ENCODE results near the gene SHMT2. TPM values are rescaled to one million over a fixed set of nuclear protein-coding genes. Genes with fewer than 3 reads are reported as not detected.

Gene SHMT2
- polyA plus RNA-seq, 4 donors: 69.7 to 86.9 (median 71.7) TPM

DNA sequence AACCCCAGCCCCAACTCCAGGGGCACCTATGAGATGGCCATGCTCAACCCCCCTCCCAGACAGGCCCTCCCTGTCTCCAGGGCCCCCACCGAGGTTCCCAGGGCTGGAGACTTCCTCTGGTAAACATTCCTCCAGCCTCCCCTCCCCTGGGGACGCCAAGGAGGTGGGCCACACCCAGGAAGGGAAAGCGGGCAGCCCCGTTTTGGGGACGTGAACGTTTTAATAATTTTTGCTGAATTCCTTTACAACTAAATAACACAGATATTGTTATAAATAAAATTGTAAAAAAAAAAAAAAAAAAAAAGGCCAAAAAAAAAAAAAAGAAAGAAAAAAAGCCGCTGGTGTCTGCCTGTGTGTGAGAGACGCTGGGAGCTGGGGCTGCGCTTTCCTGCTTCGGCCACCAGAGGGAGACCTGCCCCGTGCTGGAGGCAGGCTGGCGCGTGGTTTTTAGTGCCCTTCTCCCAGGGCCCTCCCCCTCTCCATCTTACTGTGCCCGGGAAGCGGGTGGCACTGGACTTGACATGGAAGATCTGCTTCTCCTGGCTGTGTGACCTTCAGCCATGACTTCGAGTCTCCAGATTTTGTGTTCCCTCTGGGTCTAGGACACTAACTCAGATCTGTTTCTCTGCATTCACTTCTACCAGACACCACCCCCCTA, 16.3 kb upstream of the SHMT2 start:
- DNase-seq (ENCODE audit: low read depth in 4 of 4, low spot score in 3 of 4): peak in 3 of 4 donors; percentile 66 to 76 (median 72)

DNA sequence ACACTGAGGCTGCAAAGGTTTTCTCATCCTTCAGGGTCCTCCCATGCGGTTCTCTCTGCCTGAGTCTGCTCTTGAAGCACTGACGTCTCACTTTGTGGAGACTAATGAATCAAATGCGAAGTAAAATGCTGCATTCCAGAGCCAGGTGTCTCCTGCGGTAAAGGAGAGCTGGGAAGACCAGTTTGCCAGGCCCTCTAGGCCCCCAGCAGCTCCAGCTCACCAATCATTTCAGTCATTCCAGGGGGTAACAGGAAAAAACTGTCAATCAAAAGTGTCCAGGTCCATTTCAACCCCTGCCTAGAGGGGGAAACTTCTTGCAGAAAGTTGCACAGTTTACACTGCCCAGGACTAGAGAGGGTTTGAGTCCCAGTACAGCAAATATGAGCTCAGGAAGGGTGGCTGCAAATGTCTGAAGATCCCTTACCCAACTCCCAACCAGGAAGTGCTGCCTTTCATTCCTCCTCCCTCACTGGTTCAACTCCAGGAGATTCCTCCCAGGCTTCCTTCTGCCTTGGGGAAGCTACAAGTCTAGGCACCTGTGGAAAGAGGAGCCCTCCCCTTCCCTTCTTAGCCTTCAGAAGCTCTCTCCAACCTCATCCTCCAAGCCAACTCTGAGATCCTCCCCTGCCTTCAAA, 15.6 kb upstream of the SHMT2 start:
- DNase-seq (ENCODE audit: low read depth in 4 of 4, low spot score in 3 of 4): no peak

DNA sequence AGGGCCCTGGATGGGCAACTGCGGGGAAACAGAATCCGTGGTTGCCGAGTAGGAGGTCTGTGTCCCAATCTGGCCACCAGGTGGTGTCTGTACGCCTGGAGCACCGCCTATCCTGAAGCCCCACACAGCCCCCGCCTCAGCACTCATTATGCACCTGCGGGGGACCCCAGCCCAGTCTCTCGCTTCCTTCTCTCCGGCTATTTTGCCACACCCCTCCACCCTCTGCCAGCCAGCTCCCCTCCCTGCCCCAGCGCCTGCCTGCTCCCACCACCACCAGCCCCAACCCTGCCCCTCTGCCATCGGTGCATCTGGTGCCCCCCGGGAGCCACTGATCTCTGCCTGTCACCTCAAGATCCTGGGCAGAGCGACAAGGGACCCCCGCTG, 15.1 kb upstream of the SHMT2 start:
- no peak for DNase-seq (ENCODE audit: low read depth in 4 of 4, low spot score in 3 of 4)

DNA sequence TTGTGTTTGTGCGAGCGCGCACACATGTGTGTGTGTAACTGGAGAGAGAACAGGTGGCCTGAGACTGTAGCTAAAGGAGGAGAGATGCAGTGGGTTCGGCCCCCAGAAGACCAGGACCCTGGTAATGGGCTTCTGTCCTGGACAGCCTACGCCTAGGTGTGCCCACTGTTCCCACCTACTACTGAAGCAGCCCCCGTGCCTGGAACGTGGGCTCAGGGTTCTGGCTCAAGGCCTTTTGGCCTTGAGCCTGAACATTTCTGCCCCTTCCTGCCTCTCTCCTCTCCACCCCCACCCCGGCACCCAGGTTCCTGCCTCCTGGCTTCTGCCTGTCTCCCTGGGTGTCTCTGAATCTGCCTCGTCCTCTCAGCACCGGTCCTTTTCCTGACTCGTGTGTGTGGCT, 14.4 kb upstream of the SHMT2 start:
- no peak for DNase-seq (ENCODE audit: low read depth in 4 of 4, low spot score in 3 of 4)

DNA sequence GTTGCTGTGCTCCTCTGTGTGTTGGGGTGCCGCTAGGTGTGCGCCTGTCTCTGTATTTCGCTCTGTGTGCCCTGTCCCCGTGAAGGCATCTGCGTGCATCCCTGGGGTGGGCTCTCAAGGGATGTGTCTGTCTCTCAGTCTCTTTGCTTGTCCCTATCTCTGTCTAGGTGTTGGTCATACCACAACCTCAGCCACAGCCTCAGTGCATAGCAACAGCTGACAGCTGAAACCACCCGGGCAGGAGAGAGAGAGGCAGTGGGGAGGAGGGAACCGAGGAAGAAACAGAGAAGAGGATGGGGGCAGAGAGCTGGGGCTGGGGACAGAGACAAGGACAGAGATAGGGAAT, 13.9 kb upstream of the SHMT2 start:
- no peak for DNase-seq (ENCODE audit: low read depth in 4 of 4, low spot score in 3 of 4)

DNA sequence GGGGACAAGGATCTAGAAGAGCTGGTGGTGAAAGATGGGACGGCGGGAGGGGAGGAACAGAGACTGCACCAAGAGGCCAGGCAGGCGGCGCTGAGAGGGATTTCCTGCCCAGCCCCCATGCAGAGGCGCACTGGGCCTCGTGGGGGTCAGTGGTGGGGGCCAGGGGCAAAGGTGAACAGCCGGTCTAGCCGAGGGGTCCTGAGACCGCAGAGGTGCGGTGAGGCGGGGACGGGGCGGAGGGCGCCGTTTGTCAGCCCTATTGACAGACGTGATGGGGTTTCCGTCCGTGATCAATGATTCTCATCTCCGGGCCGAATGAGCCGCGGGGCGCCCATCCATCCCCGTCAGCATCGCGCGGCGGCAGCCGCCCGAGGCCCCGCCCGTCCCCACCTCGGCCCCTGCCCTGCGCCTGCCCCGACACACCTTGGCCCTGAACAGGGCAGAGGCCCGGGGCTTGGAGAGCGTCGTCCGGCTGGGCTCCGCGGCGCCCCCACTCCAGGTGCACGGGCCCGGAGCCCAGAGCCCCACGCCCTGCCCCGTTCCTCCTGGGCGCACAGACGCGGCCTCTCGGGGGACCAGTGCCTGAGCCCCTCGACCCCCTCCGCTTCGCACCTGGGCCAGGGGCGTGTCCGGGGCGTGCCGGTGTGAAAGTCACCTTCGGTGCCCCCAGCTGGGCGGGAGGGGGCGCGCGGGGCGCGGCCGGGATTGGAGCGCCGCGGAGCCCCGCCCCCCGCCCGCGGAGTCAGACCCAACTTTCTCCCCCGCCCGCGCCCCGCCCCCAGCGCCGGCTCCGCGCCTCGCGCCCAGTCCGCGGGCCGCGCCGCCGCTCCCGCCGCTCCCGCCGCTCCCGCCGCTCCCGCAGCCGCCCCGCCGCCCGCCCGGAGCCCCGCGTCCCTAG, 13.2 kb upstream of the SHMT2 start, which contains the start of gene NXPH4:
TSS of gene NXPH4 (plus strand) at position 781 of the 898 bp plus-strand sequence. CDS start 176 bp downstream, outside the sequence.
- no peak for DNase-seq (ENCODE audit: low read depth in 4 of 4, low spot score in 3 of 4)

DNA sequence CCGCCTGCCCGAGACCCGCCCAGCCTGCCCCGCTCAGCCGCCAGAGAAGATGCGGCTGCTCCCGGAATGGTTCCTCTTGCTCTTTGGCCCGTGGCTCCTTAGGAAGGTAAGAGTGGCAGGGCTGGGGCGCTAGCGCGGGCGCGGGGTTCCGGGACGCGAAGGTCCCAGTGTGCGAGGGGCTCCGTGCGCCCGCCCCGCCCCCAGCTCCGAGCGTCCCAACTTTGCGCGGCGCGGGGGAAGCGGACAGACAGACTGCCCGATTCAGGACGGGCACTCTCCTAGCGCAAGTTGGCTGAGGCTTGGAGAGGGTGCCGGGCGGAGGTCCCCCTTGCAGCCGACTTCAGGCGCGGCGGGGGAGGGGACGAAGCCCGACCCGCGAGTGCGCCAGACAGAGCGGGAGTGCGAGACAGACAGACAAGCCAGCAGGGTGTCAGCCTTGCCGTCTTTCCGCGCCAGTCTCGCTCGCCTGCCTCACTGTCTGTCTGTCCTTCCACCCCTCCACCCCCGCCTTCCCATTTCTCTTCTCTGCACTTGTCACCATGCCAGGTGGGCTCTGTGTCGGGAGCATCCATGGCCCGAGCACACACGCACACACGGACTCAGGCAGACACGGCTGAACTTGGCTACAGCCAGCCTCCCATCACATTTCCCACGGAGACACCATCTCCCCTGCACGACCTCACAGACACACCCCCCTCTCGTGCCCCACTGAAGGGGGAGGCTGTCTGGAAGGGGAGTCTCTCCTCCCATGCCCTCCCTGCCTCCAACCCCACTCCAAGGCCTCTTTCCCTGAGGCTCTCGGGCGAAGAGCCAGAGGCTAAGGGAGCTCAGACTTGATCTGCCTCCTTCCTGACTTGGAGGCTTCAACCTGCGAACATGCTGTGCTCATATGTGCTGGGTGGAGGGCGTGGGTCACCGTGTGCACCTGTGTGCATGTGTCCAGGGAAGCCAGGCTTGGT, 12.3 kb upstream of the SHMT2 start:
- no peak for DNase-seq (ENCODE audit: low read depth in 4 of 4, low spot score in 3 of 4)

DNA sequence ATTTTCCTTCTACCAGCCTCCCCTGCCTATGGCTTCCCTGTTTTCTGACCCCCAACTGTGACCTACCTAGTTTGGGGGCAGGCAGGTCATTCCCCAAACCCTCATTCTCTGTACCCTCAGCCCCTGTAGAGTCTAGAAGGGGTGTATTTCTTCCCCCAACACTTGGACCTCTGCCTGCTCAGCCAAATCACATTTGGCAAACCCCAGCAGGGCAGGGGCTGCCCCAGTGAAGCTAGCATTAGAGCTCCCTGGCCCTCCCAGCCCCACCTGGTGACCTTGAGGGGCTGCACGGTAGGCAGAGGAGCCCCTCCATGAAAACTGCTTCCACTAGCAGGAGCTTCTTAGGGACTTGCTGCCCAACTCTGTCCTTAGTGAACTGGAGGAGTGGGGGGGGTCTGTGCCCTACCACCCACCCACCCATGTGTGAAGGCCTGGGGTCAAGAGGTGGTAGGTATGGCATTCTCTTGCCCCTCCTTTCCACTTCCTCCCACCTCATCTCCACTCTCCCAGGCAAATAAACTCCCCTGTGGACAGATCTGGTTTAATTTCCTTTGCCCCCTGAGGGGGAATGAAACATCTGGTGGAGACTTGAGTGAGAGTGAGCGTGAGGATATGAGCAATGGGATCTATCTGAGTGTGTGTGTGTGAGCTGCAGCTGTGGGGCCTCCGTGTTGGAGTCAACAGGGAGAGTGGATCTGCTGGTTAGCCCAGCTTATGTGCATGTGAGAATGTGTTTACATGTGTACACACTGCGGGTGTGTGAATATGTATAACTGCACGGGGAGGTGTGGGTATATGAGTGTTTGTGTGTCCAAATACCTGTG, 11.3 kb upstream of the SHMT2 start:
- no peak for DNase-seq (ENCODE audit: low read depth in 4 of 4, low spot score in 3 of 4)

DNA sequence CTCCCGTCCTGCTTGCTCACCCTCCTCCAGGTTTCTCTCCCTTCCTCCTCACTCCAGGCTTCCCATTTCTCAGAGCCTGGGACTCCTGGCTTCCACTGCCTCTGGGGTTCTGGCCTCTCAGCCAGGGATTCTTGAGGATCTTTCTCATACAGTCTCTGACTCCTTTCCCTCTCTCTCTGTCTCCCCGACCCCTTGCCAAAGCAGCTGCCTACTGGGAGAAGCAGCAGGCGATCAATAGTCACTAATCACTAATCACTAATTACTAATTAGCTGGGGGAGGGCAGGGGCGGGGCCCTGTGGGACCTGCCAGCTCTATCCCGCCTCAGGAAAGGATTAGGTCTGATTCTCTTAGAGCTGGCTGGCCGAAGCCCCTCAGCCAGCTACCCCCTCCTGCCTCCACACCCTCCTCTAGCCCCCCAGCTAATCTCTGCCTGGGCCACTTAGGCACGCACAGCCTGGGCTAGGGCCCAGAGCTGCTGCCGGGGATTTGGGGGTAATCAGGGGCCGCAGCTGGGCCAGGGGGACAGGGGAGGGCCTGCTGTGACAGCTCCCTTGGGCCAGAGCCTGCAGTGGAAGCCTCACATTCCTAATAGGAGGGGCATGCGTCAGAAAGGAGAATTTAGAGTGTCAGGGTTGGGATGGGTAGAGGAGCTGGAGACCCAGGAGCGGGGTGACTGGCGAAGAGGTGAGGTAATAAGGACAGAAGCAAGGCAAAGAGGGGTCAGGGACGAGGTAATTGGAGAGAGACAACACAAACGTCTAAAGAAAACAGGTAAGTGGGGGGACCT, 10.1 kb upstream of the SHMT2 start:
- DNase-seq (ENCODE audit: low read depth in 4 of 4, low spot score in 3 of 4): no peak

DNA sequence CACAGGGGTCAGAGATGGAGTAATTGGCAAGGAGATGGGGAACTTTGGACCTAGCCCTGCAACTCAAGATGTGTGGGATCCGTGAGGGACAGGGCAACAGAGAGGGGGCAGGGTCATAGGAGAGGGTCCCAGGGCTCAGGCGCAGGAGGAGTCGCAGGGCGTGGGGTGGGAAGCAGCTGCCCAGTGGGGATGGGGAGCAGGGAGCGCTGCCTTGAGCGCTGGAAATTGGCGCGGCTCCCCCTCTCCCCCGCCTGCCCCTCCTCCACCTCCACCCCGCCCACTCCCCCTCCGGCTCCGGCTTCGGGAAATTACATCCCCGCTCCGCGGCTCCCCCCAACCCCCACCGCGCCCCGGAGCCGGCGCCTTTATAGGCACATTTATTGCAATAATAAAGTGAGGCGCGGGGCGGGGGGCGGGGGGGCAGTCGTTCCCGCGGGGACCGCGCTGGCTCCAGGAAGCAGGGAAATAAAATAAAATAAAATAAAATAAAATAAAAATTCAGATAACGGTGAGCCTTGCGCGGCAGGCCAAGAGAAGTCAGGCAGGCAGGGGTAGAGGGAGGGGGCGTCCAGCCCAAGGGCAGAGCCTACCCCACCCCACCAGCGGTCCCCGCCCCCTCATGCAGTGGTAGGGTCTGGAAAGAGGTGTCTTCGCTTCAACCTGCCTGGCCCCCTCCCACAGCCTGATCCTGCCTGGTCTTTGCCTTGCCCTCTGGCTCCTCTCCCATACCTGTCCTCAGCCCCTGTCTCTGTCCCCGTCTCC, 9.3 kb upstream of the SHMT2 start:
- DNase-seq (ENCODE audit: low read depth in 4 of 4, low spot score in 3 of 4): no peak

DNA sequence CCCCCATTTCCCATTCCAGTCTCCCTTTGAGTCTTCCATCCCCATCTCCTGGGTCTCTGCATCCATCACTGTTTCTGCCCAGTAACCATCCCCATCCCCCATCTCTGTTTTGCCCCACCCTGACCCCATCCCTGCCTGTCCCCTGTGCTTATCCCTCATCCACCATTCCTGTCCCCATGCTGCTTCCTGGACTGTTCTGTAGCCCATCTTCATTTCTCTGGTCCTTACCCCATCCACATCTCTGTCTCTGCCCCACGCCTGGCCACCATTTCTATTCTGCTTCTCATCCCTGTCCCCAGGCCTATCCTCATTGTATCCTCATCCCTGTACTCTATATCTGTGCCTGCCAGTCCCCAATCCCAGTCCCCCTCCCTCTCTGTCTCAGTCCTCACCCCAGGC, 8.7 kb upstream of the SHMT2 start:
- no peak for DNase-seq (ENCODE audit: low read depth in 4 of 4, low spot score in 3 of 4)

DNA sequence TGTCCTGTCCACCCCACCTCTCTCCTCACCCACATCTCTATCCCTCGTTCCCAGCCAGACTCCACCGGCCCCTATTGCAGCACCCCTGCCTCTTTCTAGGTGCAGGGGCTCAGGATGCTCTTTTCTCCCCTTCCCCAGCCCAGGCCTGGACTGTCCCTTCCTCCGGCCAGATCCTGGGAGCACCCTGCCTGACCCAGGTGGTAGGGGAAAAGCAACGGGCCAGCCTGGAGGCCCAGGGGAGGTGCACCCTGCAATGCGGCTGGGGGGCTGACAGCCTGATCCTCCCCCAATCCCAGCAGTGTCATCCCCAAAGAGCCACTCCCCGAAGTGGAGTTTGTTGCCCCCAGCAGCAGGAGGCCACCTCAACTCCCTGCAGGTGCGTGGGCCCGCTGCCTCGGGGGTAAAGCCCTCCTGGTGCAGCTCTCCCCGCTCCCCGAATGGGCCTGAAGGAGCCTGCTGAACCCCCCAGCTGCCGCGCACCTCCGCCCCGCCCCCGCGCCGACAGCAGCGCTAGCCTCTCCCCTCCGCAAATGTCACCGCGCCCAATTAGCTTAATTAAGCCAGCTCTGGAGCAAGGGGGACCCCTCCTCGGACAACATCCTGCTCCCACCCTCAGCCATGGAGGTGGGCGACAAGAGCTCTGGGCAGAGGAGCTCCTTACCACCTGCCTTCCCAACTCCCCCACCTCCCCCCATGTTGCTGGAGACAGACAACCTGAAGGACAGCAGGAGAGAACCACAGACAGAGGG, 8.2 kb upstream of the SHMT2 start:
- DNase-seq (ENCODE audit: low read depth in 4 of 4, low spot score in 3 of 4): no peak

DNA sequence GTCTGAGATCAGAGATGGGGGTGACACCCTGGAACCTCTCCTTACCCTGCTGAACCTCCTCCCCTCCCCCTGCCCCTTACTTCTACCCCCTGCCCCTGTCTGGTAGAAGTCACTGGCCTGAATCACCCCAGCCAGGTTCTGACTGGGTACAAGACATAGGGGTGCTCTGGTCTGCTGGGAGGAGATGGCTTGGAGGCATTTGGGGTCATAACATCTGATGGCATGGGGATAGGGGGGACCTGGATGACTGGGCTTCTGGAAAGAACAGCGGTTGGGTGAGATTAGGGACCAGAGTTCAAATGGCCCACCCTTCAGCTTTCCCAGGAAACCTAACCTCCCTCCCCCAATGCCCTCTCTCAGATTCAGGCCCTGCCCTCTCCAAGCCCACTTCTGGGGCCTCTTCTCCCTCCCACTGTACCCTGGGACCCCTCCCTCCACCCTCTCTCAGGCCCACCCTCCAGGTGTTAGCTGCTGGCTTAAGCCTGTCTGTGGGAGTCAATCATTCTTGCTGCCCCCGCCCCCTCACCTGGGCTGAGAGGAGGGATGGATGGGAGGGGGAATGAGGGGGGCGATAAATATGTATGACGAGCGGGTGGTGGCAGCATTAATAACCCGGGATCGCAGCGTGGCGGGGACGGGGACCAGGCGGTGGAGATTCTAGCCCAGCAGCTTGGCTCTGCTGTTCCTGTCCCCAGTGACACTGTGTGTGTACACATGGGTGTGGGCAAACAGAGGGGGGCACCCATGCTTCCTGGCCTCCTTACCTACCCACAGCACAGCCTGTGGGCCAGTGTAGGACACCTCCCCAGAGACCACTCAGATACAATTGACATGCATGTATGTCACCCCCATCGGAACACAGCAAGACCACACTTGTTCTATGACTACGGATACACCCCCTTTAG, 7.0 kb upstream of the SHMT2 start:
- DNase-seq (ENCODE audit: low read depth in 4 of 4, low spot score in 3 of 4): no peak

DNA sequence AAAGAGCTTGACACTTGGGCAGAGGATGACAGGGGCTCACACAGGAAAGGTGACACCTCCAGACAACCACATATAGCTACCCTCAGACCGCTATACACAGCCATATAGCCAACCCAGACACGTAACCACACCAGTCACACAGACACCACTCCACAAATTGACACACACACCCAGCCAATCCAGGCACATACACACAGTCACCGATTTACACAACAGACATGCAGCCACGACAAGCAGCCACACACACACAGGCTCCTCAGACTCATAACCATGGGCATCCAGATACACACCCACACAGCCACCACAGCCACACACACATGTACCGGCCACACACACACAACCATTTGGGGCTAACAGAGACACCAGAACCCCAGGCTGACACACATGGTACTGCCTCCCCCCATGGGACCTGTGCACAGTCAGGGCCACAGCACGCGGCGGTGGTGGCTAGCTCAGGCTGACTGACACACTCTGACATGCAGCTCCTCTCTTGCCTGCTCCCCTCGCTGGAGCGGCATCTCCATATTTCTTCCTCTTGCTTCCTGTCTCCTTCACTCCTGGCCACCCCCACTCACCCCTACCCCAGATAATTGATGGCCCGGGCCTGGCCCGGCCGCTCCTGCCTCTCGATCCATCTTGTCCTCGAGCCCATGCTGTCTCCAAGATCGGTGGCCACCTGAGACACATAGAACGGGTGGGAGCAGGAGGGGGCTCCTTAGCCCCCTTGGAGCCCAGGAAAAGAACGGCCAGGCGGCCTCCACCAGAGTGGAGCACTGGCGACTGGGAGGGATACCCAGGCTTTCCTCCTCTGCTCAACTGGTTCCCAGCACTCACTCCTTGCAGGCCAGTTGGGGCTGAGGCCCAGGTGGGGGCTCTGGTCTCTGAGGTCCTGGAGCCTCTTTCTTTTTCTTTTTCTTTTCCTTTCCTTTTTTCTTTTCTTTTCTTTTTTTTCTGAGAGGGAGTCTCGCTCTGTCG, 6.0 kb upstream of the SHMT2 start:
- DNase-seq (ENCODE audit: low read depth in 4 of 4, low spot score in 3 of 4): no peak

DNA sequence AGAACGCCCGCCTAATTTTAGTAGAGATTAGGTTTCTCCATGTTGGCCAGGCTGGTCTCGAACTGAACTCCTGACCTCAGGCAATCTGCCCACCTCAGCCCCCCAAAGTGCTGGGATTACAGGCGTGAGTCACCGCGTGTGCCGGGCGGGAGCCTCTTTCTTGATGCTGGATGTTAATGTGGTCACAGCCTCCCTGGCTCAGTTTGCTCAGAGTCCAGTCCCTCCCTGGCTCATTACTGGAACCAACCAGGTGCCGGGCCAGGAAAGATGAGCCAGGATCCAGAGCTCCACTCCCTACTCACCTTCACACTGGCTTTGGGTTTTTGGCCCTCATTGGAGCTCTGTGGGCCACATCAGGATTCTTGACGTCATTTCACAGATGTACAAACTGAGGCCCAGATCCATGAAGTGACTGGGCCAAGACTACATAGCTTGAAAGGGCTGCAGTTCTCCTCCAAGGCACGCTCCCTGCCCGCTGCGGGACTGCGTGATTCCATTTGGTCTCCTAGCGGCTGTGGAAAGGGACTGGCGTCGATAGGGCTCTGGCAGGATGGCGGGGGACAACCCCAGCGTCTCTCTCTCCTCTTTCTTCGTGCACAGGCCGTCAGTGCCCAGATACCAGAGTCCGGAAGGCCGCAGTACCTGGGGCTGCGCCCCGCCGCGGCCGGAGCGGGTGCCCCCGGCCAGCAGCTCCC, 5.1 kb upstream of the SHMT2 start:
- DNase-seq (ENCODE audit: low read depth in 4 of 4, low spot score in 3 of 4): no peak
